CD4-positive, alpha-beta T cell treated with Interleukin-12 subunit alpha and Interleukin-12 subunit beta, for 1 hour (primary cell): ENCODE data around the gene PAPPA2.
"Not testable (repeated sequence)": the region's sequence is repeated elsewhere in the genome, so short reads cannot be mapped to it uniquely, and the experiment has no call there.

ENCODE experiments used
- DNase-seq: peaks from one replicate; pipeline ENCODE4 v3.0.0-alpha.2; 2020

Gene PAPPA2

GRCh38 chr1:176556288-176556687, 93.3 kb downstream of the PAPPA2 start:
- DNase-seq: no peak

GRCh38 chr1:176557543-176558258, 94.7 kb downstream of the PAPPA2 start:
- DNase-seq: no peak

- DNase-seq: no peak
These were observed 95.6 kb downstream of the PAPPA2 start for GRCh38 chr1:176558561-176558960.

GRCh38 chr1:176559474-176559873, 96.5 kb downstream of the PAPPA2 start:
- DNase-seq: no peak

- no peak for DNase-seq
These were observed 96.9 kb downstream of the PAPPA2 start for GRCh38 chr1:176559878-176560277.

- no peak for DNase-seq
These were observed 97.7 kb downstream of the PAPPA2 start for GRCh38 chr1:176560681-176561080.

GRCh38 chr1:176561761-176562160, 98.8 kb downstream of the PAPPA2 start:
- DNase-seq: not testable (repeated sequence)

- no peak for DNase-seq
These were observed 103.3 kb downstream of the PAPPA2 start for GRCh38 chr1:176566004-176566975.

GRCh38 chr1:176567190-176567794, 104.3 kb downstream of the PAPPA2 start:
- DNase-seq: no peak

GRCh38 chr1:176568185-176568584, 105.2 kb downstream of the PAPPA2 start:
- DNase-seq: no peak

GRCh38 chr1:176574756-176575155, 111.8 kb downstream of the PAPPA2 start:
- no peak for DNase-seq

GRCh38 chr1:176575991-176576390, 113.0 kb downstream of the PAPPA2 start:
- DNase-seq: no peak

GRCh38 chr1:176576670-176577069, 113.7 kb downstream of the PAPPA2 start:
- no peak for DNase-seq

- DNase-seq: no peak
These were observed 114.7 kb downstream of the PAPPA2 start for GRCh38 chr1:176577646-176578197.

GRCh38 chr1:176579087-176579486, 116.1 kb downstream of the PAPPA2 start:
- DNase-seq: no peak

- no peak for DNase-seq
These were observed 132.2 kb downstream of the PAPPA2 start for GRCh38 chr1:176595217-176595616.

GRCh38 chr1:176601348-176601747, 138.4 kb downstream of the PAPPA2 start:
- DNase-seq: no peak

- DNase-seq: no peak
These were observed 139.5 kb downstream of the PAPPA2 start for GRCh38 chr1:176602388-176603004.

GRCh38 chr1:176603696-176604095, 140.7 kb downstream of the PAPPA2 start:
- no peak for DNase-seq

GRCh38 chr1:176604461-176604860, 141.5 kb downstream of the PAPPA2 start:
- no peak for DNase-seq

GRCh38 chr1:176605176-176605575, 142.2 kb downstream of the PAPPA2 start:
- no peak for DNase-seq

- DNase-seq: no peak
These were observed 146.8 kb downstream of the PAPPA2 start for GRCh38 chr1:176609556-176610408.
